GM19025 (cell line): ENCODE measurements around the gene LCOR.
"Not testable (repeated sequence)": the region's sequence is repeated elsewhere in the genome, so short reads cannot be mapped to it uniquely, and the experiment has no call there.

Source experiments
- ATAC-seq: cut with Tn5 transposase; IDR thresholded peaks from one replicate; pipeline ENCODE4 v1.9.1; 2021; ENCODE audit warnings: mild to moderate bottlenecking, low read depth, moderate library complexity; ENCODE audit not compliant: unreplicated experiment

LCOR gene

DNA sequence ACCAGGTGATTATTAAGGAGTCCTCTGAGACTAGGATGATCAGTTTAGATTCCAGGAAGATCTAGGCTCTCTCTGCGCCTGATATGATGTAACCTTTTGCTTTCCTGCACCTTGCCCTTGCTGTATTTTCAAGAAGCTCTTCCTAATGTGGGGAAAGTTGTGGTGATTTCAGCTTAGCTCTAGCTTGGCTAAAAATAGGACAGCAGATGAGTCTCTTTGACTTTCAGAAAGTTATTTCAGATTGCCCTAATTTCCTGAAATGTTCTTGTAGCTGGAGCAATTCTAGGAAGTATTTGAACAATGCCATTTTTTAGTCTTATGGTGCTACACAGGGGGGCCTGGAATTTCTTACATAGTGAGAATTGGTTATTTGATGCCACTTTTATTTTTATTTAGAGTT lies 3.8 kb downstream of the LCOR start:
- no peak for ATAC-seq

DNA sequence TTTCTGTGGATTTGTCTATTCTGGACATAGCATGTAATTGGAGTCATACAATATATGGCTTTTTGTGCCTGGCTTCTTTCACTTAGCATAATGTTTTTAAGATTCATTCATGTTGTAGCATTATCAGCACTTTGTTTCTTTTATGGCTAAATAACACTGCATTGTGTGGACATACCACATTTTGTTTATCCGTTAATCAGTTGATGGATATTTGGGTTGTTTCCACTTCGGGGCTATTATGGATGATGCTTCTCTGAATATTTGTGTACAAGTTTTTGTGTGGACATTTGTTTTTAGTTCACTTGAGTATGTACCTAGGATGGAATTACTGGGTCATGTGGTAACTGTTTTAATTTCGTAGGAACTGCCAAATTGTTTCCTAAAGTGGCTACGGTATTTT lies 6.4 kb downstream of the LCOR start:
- ATAC-seq: no peak

DNA sequence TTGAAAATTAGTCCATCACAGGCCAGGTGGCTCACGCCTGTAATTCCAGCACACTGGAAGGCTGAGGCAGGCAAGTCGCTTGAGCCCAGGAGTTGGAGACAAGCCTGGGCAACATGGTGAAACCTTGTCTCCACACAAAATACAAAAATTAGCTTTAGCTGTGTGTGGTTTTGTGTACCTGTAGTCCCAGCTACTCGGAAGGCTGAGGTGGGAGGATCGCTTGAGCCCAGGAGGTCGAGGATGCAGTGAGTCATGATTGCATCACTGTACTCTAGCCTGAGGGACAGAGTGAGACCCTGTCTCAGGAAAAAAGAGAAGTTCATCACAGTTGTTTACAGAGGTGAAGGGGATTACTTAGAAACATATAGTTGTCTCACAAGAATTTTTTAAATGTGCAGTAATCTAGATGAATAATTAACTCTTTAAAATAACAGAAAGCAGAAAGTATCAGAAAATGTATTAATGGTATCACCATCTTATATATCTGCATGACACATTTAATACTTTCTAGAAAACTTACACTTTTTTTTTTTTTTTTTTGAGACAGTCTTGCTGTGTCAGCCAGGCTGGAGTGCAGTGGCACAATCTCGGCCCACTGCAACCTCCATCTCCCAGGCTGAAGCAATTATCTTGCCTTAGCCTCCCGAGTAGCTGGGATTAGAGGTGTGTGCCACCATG lies 8.9 kb downstream of the LCOR start:
- ATAC-seq: no peak

DNA sequence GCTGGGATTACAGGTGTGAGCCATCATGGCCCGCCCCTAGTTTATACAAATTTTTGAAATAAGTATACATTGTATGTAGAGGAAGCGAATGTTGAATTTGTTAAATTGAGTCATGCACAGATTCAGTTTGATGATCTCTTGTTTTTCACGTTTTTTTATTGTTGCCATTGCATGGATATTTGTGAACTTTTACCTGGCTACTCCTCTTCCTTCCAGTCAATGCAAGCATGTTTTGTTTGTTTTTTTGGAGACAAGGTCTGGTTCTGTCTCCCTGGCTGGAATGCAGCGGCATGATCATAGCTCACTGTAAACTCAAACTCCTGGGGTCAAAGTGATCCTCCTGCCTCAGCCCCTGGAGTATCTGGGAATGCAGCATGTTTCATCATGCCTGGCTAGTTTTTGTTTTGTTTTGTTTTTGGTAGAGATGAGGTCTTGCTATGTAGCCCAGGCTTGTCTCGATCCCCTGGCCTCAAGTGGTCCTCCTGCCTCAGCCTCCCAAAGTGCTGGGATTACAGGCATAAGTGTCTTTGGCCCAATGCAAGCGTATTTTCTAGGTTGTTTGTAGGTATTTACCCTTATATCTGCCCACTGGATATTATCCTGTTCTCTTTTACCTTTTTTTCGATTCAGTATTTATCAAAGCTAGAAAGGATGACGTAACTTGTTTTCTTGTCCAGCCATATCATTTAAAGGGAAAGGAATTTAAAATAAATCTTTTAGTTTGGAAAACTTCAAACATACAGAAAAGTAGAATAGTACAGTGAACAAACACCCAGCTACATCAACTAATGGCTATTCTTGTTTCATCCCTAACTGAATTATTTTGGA lies 11.0 kb downstream of the LCOR start:
- no peak for ATAC-seq

DNA sequence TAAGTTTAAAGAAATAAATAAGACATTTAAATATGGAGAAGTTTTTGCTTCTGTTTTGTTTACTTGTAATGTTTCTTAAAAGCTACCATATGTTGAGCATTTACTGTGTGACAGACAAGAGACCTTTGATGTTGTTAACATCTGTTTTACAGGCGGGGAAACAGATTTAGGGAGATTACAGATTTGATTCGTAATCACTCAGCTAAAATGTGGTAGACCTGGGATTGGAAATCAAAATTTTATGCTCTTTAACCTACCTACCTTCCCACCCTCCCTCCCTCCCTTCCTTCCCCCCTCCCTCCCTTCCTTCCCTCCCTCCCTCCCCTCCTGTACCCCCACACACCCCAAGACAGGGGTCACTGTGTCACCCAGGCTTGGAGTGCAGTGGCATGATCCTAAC lies 11.7 kb downstream of the LCOR start:
- ATAC-seq: no peak

DNA sequence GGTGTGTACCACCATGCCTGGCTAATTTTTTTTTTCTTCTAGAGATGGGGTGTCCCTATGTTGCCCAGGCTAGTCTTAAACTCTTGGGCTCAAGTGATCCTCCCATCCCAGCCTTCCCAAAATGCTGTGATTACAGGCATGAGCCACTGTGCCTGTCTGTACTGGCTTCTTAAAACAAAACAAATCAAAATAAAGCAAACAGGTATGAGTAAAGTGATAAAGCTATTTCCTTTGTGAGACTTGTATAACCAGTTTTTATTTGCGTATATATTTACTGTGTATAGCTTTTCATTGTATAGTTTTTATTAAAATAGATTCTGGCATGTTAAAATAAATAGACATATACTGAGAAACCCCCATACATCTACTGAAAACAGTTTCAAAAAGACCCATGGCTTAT lies 14.3 kb downstream of the LCOR start:
- ATAC-seq: no peak

DNA sequence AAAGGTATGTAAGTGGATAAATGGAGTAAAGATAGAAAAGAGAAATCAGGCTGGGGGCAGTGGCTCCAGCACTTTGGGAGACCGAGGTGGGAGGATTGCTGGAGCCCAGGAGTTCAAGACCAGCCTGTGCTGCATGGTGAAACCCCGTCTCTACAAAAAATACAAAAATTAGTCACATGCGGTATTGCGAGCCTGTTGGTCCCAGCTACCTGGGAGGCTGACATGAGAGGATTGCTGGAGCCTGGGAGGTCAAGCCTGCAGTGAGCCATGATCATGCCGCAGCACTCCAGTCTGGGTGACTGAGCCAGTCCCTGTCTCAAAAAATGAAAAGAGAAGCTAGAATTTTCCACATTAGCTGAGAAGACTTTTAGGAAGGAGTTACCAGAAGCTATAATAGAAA lies 14.8 kb downstream of the LCOR start:
- ATAC-seq: no peak

DNA sequence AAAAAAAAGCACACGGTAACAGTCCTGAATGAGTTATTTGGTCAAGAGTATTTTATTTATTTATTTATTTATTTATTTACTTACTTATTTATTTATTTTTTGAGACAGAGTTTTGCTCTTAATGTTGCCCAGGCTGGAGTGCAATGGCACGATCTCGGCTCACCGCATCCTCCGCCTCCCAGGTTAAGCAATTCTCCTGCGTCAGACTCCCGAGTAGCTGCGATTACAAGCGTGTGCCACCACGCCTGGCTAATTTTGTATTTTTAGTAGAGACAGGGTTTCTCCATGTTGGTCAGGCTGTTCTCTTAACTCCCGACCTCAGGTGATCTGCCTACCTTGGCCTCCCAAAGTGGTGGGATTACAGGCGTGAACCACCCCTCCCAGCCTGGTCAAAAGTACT lies 15.3 kb downstream of the LCOR start:
- ATAC-seq: not testable (repeated sequence)

DNA sequence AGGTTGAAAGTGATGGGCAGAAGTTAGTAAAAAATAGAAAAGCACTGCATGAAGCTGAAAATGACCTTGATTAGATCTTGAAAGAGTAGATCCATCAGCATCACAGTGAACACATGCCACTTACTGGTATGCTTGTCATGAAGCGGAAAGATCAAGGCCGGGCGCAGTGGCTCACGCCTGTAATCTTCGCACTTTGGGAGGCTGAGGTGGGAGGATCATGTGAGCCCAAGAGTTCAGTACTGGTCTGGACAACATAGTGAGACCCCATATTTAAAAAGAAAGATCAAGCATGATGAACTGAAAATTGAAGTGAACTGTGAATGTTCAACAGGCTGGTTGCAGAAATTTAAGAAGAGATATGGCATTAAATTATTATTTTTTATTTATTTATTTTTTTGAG lies 18.0 kb downstream of the LCOR start:
- ATAC-seq: no peak

DNA sequence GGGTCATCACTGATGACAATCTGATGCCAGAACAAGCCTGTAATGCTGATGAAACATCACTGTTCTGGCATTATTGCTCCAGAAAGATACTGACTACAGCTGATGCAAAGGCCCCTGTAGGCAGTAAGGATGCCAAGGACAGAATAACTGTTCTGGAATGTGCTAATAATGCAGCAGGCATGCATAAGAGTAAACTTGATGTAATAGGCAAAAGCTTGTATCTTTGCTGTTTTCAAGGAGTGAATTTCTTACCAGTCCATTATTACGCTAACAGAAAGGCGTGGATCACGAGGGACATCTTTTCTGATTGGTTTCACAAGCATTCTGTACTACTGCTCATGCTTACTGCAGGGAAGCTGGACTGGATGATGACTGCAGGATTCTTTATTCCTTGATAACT lies 18.7 kb downstream of the LCOR start:
- ATAC-seq: no peak

DNA sequence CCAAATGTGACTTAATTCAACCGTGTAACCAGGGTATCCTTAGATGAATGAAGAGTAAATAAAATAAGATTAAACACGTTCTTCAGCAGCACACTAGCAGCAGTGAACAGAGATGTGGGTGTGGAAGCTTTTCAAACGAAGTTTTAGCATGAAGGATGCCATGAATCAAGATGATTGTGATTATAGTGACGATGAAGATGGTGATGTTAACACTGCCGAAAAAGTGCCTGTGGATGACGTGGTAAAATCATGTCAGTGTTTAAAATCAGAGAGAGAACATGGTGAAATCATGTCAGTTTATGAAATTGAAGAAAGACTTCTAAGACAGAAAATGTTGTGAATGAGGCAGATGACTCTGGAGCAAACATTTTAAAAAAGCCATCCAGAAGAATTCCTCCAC lies 19.2 kb downstream of the LCOR start:
- no peak for ATAC-seq

DNA sequence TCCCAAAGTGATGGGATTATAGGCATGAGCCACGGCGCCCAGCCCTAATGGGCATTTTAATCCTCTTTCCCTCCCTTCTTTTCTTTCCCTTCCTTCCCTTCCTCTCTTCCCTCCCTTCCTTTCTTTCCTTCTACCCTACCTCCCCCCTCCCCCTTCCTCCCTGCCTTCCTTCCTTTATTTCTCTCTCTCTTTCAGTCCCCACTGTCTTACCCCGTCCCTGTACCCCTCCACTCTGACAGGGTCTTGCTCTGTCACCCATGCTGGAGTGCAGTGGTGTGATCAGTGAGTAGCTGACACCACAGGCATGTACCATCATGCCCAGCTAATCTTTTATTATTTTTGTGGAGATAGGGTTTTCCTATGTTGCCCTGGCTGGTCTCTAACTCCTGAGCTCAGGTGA lies 24.2 kb downstream of the LCOR start:
- ATAC-seq: no peak

DNA sequence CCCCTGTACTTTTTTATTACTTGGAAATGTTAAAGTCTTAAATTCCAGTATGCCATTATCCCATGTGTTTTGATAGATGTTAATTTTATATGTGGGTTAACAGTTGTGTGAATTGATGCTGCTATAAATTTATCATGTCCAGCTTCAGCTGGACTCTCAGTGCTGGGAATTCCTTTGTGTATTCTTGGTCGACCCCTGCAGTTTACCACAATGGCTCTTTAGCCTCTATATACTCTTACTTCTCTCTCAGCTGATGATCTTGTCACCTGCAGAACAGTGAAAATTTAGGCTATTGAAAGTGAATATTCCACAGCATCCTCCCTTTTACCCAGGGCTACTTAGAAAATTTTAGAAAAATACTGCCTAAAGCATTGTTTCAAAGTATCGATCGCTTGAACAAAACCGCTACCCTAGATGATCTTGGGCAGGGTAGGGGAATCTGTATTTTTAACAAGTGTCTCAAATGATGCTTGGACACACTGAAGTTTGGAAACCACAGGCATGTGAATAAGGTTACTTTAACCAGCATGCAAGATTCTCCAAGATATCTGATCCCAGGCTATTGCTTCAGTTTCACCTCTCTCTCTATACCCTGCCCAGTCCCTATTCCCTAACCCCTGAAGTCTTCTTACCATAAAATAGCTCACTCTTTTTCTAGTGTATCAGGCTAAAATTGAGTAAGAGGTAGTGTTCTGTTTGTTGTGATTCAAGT lies 25.4 kb downstream of the LCOR start:
- ATAC-seq: no peak

DNA sequence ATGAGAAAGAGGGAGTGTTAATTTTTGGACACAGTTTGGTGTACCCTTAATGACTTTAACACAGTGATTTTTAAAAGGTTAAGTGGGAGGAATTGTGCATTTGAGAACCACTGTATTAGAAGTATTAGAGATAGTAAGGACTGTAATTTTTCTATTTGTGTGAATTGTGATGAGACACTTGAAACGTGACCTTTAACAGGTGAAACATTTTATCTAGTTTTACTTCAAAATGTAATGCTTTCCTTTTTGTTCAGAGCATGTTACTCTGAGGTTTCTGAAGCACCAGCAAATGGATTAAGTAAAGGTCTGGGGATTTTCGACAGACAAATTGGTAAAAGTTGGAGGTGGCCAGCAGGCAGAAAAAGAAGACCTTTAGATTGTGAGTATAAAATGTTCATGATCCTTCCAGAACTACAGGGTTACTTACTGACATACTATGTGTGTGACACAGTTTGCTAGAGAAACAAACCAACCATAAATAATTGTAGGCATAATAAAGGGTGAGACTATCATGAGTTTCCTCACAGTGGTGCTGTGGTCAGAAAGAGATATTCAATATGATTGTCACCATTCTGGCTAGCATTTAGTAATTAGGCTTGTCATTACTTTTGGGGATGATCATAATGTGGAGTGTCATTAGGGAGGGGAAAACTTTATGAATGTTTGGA lies 26.1 kb downstream of the LCOR start:
- no peak for ATAC-seq

DNA sequence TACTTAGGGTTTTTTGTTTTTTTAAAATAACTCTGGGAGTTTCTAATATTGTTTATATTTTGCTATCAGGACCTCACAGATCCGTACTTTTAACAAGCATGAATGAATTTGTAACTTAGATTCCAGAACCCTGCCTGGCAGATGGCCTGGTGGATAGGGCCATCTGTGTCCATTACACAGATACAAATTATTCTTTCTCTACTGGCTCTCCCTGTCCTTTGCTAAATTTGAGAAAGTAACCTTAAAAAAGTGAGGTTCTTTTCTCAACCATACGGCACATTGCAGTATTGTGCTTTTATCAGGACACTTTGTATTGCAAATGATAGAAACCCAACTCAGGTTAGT lies 26.6 kb downstream of the LCOR start:
- ATAC-seq: no peak

DNA sequence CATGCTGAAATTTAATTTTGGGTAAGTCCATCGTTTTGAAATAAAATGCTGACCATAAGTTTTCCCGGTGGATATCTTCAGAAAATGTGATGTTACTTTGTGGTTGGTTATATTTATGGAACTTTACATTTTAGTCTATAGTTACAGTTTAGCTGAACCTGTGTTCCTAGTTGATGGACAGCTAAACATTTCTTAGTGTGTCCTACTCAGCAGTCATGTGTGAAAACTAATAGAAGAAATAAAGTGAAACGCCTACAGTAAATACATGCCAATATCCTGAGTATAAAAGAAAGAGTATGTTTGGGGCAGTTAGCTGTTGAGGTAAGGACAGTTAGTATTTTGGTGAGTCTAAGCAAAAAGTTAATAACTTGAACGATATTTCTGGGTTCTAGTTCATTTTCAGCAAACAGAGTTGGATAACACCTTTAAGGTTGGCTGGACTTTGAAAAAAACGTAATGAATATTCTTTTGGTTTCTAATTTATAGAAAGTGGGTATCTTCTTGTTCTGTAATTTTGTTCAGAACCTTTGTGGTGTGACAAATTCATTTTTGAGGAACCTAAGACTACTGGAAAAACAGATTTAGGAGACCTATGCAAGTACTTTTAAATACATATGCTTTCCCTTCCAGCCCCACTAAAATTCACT lies 28.7 kb downstream of the LCOR start:
- no peak for ATAC-seq

DNA sequence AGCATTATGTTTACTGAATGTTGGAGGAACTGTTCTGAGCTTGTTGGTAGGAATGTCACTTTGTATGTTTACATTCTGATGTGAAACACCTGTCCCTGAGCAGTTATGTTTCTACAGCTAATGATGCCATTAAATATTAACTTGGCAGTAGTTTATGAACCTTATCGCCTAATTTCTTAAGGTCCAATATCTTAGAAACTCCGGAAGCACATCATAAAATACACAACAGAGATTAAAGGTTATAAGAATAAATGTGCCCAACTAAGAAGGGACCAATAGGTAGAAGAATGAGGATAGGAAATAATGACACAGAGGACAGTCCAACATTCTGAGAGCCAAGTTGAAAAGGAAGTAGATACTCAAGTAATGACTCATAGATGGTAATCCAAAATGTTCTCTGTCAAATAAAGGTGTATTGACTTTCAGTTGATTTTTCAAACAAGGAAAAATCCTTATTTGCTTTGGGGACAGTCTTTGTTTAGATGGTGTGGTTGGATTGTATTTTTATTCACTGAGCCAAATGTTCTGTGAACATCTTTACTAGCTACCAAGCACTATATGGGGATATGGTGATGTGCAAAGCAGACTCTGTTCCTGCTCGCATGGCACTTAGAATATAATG lies 31.9 kb downstream of the LCOR start:
- ATAC-seq: no peak

DNA sequence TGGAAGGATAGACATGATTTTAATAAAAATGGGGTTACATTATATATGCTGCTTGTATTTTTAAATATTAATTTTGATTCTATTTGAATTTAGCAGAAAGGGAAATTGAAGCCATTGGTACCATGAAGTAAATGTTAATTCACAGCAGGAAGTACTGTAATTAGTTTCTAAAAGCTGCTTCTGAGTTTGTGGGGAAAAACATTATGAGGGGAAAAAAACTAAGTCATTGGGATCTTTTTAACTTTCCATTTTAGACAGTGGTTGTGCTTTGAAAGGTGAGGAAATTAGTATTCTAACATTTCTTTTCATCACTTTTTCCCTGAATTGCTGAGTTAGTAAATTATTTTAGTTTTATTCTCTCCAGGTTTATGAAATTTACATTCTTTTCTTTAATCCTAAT lies 41.0 kb downstream of the LCOR start:
- no peak for ATAC-seq

DNA sequence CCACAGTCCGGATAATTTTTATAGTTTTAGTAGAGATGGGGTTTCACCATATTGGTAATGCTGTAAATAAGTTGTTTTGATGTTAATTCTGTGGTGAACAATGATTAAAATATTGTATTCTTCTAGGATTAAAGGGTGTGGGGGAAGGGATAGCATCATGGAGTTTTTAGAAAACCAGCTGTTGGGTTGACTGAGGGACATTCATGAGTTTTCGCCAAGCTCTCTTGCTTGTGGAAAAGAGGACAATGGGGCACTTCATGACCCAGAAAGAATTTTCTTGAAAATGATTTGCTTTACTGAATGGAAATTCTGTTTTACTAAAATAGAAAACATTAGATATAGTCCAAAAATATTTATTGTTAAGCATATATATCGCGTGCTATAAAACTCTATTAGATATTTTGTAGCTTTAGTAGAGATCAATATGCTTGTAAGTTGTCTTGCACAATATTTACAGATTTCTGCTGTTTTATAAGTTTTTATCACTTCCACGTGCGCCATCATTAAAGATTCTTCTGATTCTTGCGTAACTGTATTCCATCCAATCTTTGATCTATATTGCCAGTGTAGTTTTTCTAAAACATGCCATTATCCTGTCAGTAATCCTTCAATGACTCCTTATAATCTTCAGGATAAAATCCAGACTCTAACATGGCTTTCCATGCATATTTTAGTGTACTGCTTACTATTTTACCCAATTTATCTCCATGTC lies 41.8 kb downstream of the LCOR start:
- no peak for ATAC-seq

DNA sequence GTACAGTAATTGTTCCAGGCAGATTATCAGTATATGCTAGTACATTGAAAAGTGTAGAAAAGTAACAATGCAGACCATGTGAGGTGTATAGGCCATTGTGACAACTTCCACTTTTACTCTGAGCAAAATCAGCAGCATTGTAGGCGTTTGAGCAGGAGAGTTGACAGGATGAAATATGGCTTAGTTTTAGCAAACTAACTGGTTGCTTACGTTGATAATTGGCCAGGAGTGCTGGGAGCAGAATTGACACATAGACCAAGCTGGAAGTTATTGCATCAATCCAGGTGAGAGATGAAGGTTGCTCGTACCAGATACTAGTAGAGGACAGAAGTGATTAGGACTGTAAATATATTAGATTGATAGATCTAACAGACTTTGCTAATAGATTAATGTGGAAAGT lies 46.0 kb downstream of the LCOR start:
- ATAC-seq: no peak
